Activated naive CD8-positive, alpha-beta T cell (primary cell): ENCODE measurements around the gene NHERF1.

Source experiments
- H3K27ac Mint-ChIP-seq: one replicate; pipeline ENCODE4 v1.8.0; 2021; ENCODE audit warnings: mixed read lengths
- H3K27me3 Mint-ChIP-seq: one replicate; pipeline ENCODE4 v1.8.0; 2021; ENCODE audit warnings: mixed read lengths
- H3K36me3 Mint-ChIP-seq: one replicate; pipeline ENCODE4 v1.8.0; 2021; ENCODE audit warnings: mixed read lengths
- H3K4me1 Mint-ChIP-seq: one replicate; pipeline ENCODE4 v1.8.0; 2021; ENCODE audit warnings: low read depth, mixed read lengths
- H3K4me3 Mint-ChIP-seq: one replicate; pipeline ENCODE4 v1.8.0; 2021; ENCODE audit warnings: mild to moderate bottlenecking, mixed read lengths
- H3K9me3 Mint-ChIP-seq: one replicate; pipeline ENCODE4 v1.8.0; 2021; ENCODE audit warnings: low read depth, mixed read lengths

NHERF1 gene

GRCh38 chr17:74748529-74749278 is at the start of gene NHERF1:
NHERF1 (plus strand) TSS chr17:74748628; CDS start chr17:74748847, 219 bp downstream.
- H3K27ac Mint-ChIP-seq, result peak within 1 kb of the TSS; percentile 94

GRCh38 chr17:74699236-74699635 is 49.2 kb upstream of the NHERF1 start:
- no peaks in the 10 kb centered on the region for H3K9me3 Mint-ChIP-seq
- H3K4me1 Mint-ChIP-seq, result no peaks in the 10 kb centered on the region
- H3K4me3 Mint-ChIP-seq, result no peak overlapping the region
- no peak overlapping the region for H3K27ac Mint-ChIP-seq
- H3K27me3 Mint-ChIP-seq, result peaks cover 2% of the 10 kb centered on the region
- no peaks in the 10 kb centered on the region for H3K36me3 Mint-ChIP-seq

More at GRCh38 chr17:74748529-74749278, at the start of gene NHERF1:
- Mint-ChIP-seq H3K36me3 (no peaks in the 10 kb centered on the region), H3K4me1 (peaks cover 62% of the 10 kb centered on the region), H3K27me3 (no peaks in the 10 kb centered on the region), H3K9me3 (no peaks in the 10 kb centered on the region), H3K4me3 (peak within 1 kb of the TSS; percentile 93)

DNA sequence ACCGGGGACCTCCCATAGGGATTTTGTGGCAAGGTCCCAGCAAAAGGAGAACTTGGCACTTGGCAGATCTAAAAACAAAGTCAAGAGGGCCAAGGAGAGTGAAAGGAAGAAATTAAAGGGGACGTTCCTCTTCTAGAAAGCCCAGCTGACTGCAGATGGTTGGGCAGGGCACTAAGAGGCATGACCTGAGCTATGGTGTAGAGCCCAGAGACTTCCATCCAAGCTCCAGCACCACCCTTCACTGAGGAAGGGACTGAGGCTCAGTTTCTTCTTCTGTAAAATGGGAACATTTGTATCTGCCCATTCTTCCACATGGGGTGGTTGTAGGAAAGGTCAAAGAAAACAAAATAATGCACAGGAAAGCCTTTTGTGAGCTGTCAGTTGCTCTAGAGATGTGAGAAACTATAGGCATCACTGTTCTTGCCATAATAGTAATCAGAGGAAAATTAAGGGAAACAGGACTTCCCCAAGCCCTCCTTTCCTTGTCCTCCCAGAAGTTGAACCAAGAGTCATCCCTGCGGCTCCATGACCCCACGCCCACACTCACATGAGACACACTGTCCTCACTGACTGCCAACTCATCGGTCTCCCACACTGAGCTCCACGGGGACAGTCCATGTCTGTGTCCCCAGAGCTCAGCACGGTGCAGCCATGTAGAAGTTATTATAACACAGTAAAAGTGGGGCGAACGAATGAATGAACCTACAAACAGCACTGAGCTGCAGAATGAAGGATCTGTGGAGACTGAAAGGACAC is 46.1 kb upstream of the NHERF1 start:
- no peaks in the 10 kb centered on the region for H3K36me3 Mint-ChIP-seq
- H3K27me3 Mint-ChIP-seq, result peaks cover 2% of the 10 kb centered on the region
- H3K4me1 Mint-ChIP-seq, result no peaks in the 10 kb centered on the region
- no peak overlapping the region for H3K4me3 Mint-ChIP-seq
- no peaks in the 10 kb centered on the region for H3K9me3 Mint-ChIP-seq
- H3K27ac Mint-ChIP-seq, result no peak overlapping the region

- H3K27me3 Mint-ChIP-seq, result peaks cover 2% of the 10 kb centered on the region
- H3K4me1 Mint-ChIP-seq, result no peaks in the 10 kb centered on the region
- no peak overlapping the region for H3K4me3 Mint-ChIP-seq
- no peaks in the 10 kb centered on the region for H3K9me3 Mint-ChIP-seq
- no peaks in the 10 kb centered on the region for H3K36me3 Mint-ChIP-seq
- no peak overlapping the region for H3K27ac Mint-ChIP-seq
Measured at GRCh38 chr17:74703311-74703710, 45.1 kb upstream of the NHERF1 start.

DNA sequence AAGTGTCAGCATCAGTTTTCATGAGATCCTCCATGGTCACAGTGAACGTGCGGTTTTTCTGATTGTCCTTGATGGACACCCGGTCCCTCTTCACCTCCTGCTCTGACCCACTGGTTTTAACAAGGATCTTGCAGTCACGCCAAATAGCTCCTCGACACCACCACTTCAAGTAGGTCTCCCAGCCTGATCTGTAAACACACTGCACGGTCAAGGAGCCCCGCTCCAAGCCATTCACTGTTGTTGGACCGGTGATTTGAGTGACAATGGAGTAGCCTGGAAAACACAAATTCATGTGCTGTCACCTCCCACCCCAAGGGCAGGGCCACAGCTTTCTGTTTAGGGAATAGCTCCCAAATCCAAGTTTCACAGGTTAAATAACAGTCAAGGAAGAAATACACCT is 43.9 kb upstream of the NHERF1 start:
- Mint-ChIP-seq H3K27ac (no peak overlapping the region), H3K36me3 (no peaks in the 10 kb centered on the region), H3K27me3 (peaks cover 2% of the 10 kb centered on the region), H3K9me3 (no peaks in the 10 kb centered on the region), H3K4me3 (no peak overlapping the region), H3K4me1 (no peaks in the 10 kb centered on the region)

- H3K4me1 Mint-ChIP-seq, result peaks cover 7% of the 10 kb centered on the region
- H3K9me3 Mint-ChIP-seq, result no peaks in the 10 kb centered on the region
- H3K36me3 Mint-ChIP-seq, result no peaks in the 10 kb centered on the region
- no peaks in the 10 kb centered on the region for H3K27me3 Mint-ChIP-seq
- no peak overlapping the region for H3K27ac Mint-ChIP-seq
- no peak overlapping the region for H3K4me3 Mint-ChIP-seq
Measured at GRCh38 chr17:74711058-74711824, 37.2 kb upstream of the NHERF1 start.

- H3K4me1 Mint-ChIP-seq, result peaks cover 7% of the 10 kb centered on the region
- no peaks in the 10 kb centered on the region for H3K9me3 Mint-ChIP-seq
- no peak overlapping the region for H3K4me3 Mint-ChIP-seq
- H3K36me3 Mint-ChIP-seq, result no peaks in the 10 kb centered on the region
- H3K27ac Mint-ChIP-seq, result no peak overlapping the region
- no peaks in the 10 kb centered on the region for H3K27me3 Mint-ChIP-seq
Measured at GRCh38 chr17:74712301-74712700, 36.1 kb upstream of the NHERF1 start.

GRCh38 chr17:74712756-74713155 is 35.7 kb upstream of the NHERF1 start, which contains the start of gene CD300LF:
CD300LF (minus strand) TSS chr17:74712923; CDS start chr17:74712866, 57 bp downstream.
- Mint-ChIP-seq H3K4me1 (peaks cover 7% of the 10 kb centered on the region), H3K4me3 (no peak within 1 kb of the TSS), H3K36me3 (no peaks in the 10 kb centered on the region)

GRCh38 chr17:74713171-74713755 is 35.2 kb upstream of the NHERF1 start:
- peaks cover 7% of the 10 kb centered on the region for H3K4me1 Mint-ChIP-seq
- H3K4me3 Mint-ChIP-seq, result no peak overlapping the region
- no peaks in the 10 kb centered on the region for H3K36me3 Mint-ChIP-seq

More at GRCh38 chr17:74712756-74713155, 35.7 kb upstream of the NHERF1 start, which contains the start of gene CD300LF:
- H3K27me3 Mint-ChIP-seq, result no peaks in the 10 kb centered on the region
- no peak within 1 kb of the TSS for H3K27ac Mint-ChIP-seq
- no peaks in the 10 kb centered on the region for H3K9me3 Mint-ChIP-seq

DNA sequence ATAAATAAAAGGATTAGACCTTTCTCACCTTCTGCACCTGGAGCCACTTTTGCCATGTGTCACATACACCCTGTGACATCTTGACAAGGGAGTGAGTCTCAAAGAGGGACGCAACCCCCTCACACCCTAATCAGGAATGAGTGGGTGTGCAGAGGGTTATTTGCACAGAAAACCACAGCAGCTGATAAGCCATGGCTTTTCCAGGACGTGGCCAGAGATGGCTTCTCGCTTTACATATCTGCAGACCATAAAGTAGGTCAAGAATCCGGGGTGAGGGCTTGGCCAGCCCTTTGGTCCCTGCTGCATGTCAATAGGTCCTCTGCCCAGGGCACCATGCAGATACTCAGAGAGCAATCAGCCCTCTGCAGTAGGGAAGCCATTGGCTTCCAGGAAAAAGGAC is 33.3 kb upstream of the NHERF1 start:
- Mint-ChIP-seq H3K4me3 (no peak overlapping the region), H3K4me1 (peaks cover 7% of the 10 kb centered on the region), H3K27me3 (no peaks in the 10 kb centered on the region), H3K27ac (no peak overlapping the region), H3K36me3 (no peaks in the 10 kb centered on the region), H3K9me3 (no peaks in the 10 kb centered on the region)

More at GRCh38 chr17:74713171-74713755, 35.2 kb upstream of the NHERF1 start:
- H3K27ac Mint-ChIP-seq, result no peak overlapping the region
- H3K27me3 Mint-ChIP-seq, result no peaks in the 10 kb centered on the region
- H3K9me3 Mint-ChIP-seq, result no peaks in the 10 kb centered on the region

GRCh38 chr17:74720506-74720905 is 27.9 kb upstream of the NHERF1 start:
- Mint-ChIP-seq H3K4me1 (no peaks in the 10 kb centered on the region), H3K36me3 (no peaks in the 10 kb centered on the region), H3K27ac (no peak overlapping the region), H3K27me3 (no peaks in the 10 kb centered on the region), H3K4me3 (no peak overlapping the region), H3K9me3 (no peaks in the 10 kb centered on the region)

DNA sequence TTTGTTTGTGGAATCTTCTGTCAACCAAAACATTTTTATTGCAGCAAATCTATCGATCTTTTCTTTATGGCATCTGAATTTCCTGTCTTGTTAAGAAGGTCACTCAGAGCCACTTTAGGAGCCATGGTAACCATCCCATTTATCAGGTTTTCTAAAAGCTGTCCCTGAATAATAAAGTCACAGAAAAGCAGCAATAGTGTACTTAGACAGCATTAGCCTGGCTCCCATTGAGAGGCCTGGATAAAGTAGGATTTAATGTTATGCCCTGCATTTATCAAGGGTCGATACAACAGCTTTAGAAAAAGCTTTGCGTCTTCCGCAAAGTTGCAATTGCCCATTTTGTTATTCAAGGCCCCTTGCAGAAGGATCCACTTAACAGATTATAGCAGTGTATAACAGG is 25.6 kb upstream of the NHERF1 start:
- no peak overlapping the region for H3K27ac Mint-ChIP-seq
- no peaks in the 10 kb centered on the region for H3K4me1 Mint-ChIP-seq
- no peaks in the 10 kb centered on the region for H3K27me3 Mint-ChIP-seq
- H3K4me3 Mint-ChIP-seq, result no peak overlapping the region
- no peaks in the 10 kb centered on the region for H3K36me3 Mint-ChIP-seq
- H3K9me3 Mint-ChIP-seq, result no peaks in the 10 kb centered on the region

DNA sequence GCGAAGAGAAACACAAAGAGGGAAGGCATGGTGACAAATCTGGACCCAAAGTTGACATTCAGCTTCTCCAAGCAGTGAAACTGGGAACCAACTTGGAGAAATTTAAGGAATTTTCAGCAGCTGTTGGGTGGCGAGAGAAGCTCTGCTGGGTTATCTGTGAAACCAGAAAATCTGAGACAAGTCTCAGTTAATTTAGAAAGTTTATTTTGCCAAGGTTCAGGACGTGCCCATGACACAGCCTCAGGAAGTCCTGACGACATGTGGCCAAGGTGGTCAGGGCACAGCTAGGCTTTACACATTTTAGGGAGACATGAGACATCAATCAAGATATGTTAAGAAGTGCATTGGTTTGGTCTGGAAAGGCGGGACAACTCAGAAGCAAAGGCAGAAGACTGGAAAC is 24.5 kb upstream of the NHERF1 start:
- H3K27ac Mint-ChIP-seq, result no peak overlapping the region
- no peaks in the 10 kb centered on the region for H3K36me3 Mint-ChIP-seq
- no peaks in the 10 kb centered on the region for H3K27me3 Mint-ChIP-seq
- H3K4me3 Mint-ChIP-seq, result no peak overlapping the region
- H3K4me1 Mint-ChIP-seq, result no peaks in the 10 kb centered on the region
- no peaks in the 10 kb centered on the region for H3K9me3 Mint-ChIP-seq

DNA sequence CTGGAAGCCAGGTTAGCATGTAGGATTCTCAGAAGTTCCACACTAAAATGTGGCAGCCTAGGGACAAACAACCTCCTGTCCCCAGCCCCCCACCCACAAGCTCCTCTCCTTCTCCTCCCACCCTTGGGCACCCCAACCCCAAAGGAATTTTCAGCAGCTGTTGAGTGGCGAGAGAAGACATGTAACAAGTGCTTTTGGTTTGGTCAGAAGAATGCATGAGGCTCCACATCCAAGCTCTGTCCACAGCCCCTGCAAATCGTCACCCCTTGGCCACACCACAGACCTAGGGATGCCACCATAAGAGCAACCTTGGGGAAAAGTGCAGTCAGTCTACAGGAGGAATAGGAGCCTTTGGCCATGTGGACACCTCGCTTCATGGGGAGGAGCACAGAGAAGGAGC is 23.3 kb upstream of the NHERF1 start:
- Mint-ChIP-seq H3K27me3 (no peaks in the 10 kb centered on the region), H3K9me3 (no peaks in the 10 kb centered on the region), H3K36me3 (no peaks in the 10 kb centered on the region), H3K27ac (no peak overlapping the region), H3K4me1 (peaks cover under 1% of the 10 kb centered on the region), H3K4me3 (no peak overlapping the region)
